Spleen (tissue), 13 donors: Measurements from ENCODE around the gene ZNF91. TPM values are rescaled to one million over a fixed set of nuclear protein-coding genes. Genes with fewer than 3 reads are reported as not detected.

Experiments
- DNase-seq: peaks from one replicate; pipeline ENCODE4 v3.0.0-alpha.2; 2020
- H3K27ac ChIP-seq, 8 donors: fragments of 200-600 bp; sonication (generic) in 7 of 8; 1 replicate in 4 of 8; 2 replicates in 4 of 8; pipeline versions ENCODE4 v1.5.0 to v1.8.0; 2016 to 2021; ENCODE audit warnings: inconsistent platforms in 4 of 8, mild to moderate bottlenecking in 4 of 8, moderate library complexity in 1 of 8
- H3K27me3 ChIP-seq, 7 donors: fragments of 200-600 bp; sonication (generic) in 6 of 7; replicated peaks in 1 of 7; 1 replicate in 4 of 7; 2 replicates in 3 of 7; pipeline versions ENCODE4 v1.5.0 to v1.8.0; 2016 to 2021; ENCODE audit warnings: inconsistent platforms in 3 of 7, mild to moderate bottlenecking in 1 of 7
- H3K36me3 ChIP-seq, 6 donors: fragments of 200-600 bp; sonication (generic) in 5 of 6; 1 replicate in 4 of 6; 2 replicates in 2 of 6; pipeline versions ENCODE4 v1.5.0 to v1.8.0; 2016 to 2021; ENCODE audit warnings: inconsistent platforms in 2 of 6
- H3K4me1 ChIP-seq, 6 donors: fragments of 200-600 bp; sonication (generic) in 5 of 6; 1 replicate in 3 of 6; 2 replicates in 3 of 6; pipeline versions ENCODE4 v1.5.0 to v1.8.0; 2016 to 2021; ENCODE audit warnings: inconsistent platforms in 3 of 6
- H3K4me3 ChIP-seq, 8 donors: fragments of 200-600 bp; sonication (generic) in 7 of 8; 1 replicate in 4 of 8; 2 replicates in 4 of 8; pipeline versions ENCODE4 v1.5.0 to v1.8.0; 2016 to 2021; ENCODE audit warnings: inconsistent platforms in 4 of 8, mild to moderate bottlenecking in 4 of 8, moderate library complexity in 2 of 8
- H3K9me3 ChIP-seq, 8 donors: fragments of 200-600 bp; sonication (generic) in 7 of 8; 1 replicate in 4 of 8; 2 replicates in 4 of 8; pipeline versions ENCODE4 v1.5.0 to v1.8.0; 2016 to 2021; ENCODE audit warnings: inconsistent platforms in 4 of 8
- CTCF ChIP-seq, 11 experiments: fragments of 200-600 bp in 7 of 11; fragments of 450-650 bp in 4 of 11; sonication (generic) in 4 of 11; IDR thresholded peaks in 8 of 11; conservative IDR thresholded peaks in 3 of 11; 1 replicate in 7 of 11; 2 replicates in 4 of 11; pipeline versions ENCODE4 v1.4.0 to v1.8.0; 2016 to 2021; ENCODE audit warnings: antibody characterized with exemption in 11 of 11, inconsistent platforms in 4 of 11, mild to moderate bottlenecking in 1 of 11
- POLR2A ChIP-seq, 3 donors: fragments of 450-650 bp; IDR thresholded peaks; one replicate each; pipeline ENCODE4 v1.5.1; 2017; ENCODE audit warnings: antibody characterized with exemption in 3 of 3, mild to moderate bottlenecking in 1 of 3
- POLR2AphosphoS5 ChIP-seq, 3 donors: sonication (generic); formaldehyde crosslinking; IDR thresholded peaks; one replicate each; pipeline ENCODE4 v1.5.1; 2017; ENCODE audit warnings: antibody characterized with exemption in 3 of 3
- WGBS, 5 donors: extraction: QIAGEN DNeasy Blood & Tissue Kit in 3 of 5; methylation state at CpG; one replicate each; pipeline versions ENCODE4 v1.1.5 to v1.1.7; 2013 to 2018; 5-methylcytosine and 5-hydroxymethylcytosine counted together
- intact Hi-C: fragments of 100-400 bp; cut with DNase I; formaldehyde crosslinking; loops from one replicate; pipeline ENCODE4 v1.15.0; 2023; ENCODE audit warnings: low total_unique reads
- long read RNA-seq, 2 donors: transcript quantifications; one replicate each; lab custom pipeline, GENCODE V29; 2026
- polyA plus RNA-seq, 3 donors: library from polyadenylated mRNA; stranded (reverse); fragments of 200-250 nt; gene quantifications; one replicate each; pipeline ENCODE4 v1.2.1, GENCODE V29; 2013
- total RNA-seq, 7 donors: library from RNA; depleted of rRNA in 3 of 7; stranded (reverse); fragments of >200 nt in 3 of 7; fragmentation: NEBNext Ultra II Directional in 4 of 7; extraction: Animal tissue kit (Norgen Biotek cat#: 25700) in 4 of 7; gene quantifications; one replicate each; pipeline versions ENCODE4 v1.1.0 to v1.2.1, GENCODE V29; 2016 to 2021
- donor health status: healthy with polysubstance abuse.
- donor health status: DM: no; HTN: no; CAD: no; lungs with moderate emphysema.
- donor health status: DM: no; HTN: no; CAD: no.
- donor health status: Bipolar disorder and iron deficiency.
- donor health status: healthy.
- donor health status: DM: no; HTN: no; CAD: no.
- donor health status: DM: yes; HTN: yes; CAD: no.

ZNF91 gene
- total RNA-seq (10 to 100 TPM; 51.7 to 99.4 (median 64.6) TPM), polyA plus RNA-seq (10 to 100 TPM in 1 of 3 donors, 1 to 10 TPM in 2; 8.4 to 10.7 (median 9.4) TPM)
- long read RNA-seq, donor 1, full-length matches to known transcripts, result 22 of 22 reads
- long read RNA-seq, donor 1, partial matches to known transcripts, result 0 of 22 reads
- long read RNA-seq, donor 1, other reads (novel, unspliced or antisense), result 0 of 22 reads
- long read RNA-seq, donor 2, full-length matches to known transcripts, result 12 of 12 reads
- long read RNA-seq, donor 2, partial matches to known transcripts, result 0 of 12 reads
- long read RNA-seq, donor 2, other reads (novel, unspliced or antisense), result 0 of 12 reads

- TF ChIP-seq POLR2A (IDR thresholded peaks at IDR 0.05), result peak in 2 of 3 donors; percentile 75 to 83
- TF ChIP-seq CTCF (IDR thresholded peaks at IDR 0.05 in 8 of 11, conservative IDR thresholded peaks at IDR 0.05 in 3 of 11), result no peak
- peak; percentile 94 to 97 (median 96) for TF ChIP-seq POLR2AphosphoS5 (IDR thresholded peaks at IDR 0.05)
- 0 to 1% (median 0%) methylated on average over 15 to 32 of the region's 32 CpGs for WGBS, 5 donors
- Histone ChIP-seq H3K36me3 (peaks cover 0 to 26% (median 0%) of the 10 kb centered on the region in 6 donors), H3K27me3 (no peaks in the 10 kb centered on the region), H3K4me1 (peaks cover 12 to 52% (median 41%) of the 10 kb centered on the region in 6 donors), H3K4me3 (peak within 1 kb of the TSS; percentile 68 to 94 (median 76)), H3K27ac (peak within 1 kb of the TSS; percentile 81 to 94 (median 90)), H3K9me3 (peaks cover 0 to 12% (median 1%) of the 10 kb centered on the region in 8 donors)
- intact Hi-C loops, result loop anchor here (10.0 kb wide), 1 partner anchor 120 kb away; no protein-coding TSS in a partner anchor
- DNase-seq, result peak; percentile 97
Measured at GRCh38 chr19:23395041-23395721, at the start of gene ZNF91. ZNF91 (minus strand) TSS chr19:23395471; CDS start chr19:23395354, 117 bp downstream.

- no peaks in the 10 kb centered on the region for H3K36me3 ChIP-seq
- intact Hi-C loops, result no loop called here
- WGBS, 5 donors, result 67 to 79% (median 72%) methylated on average over 9 of the region's 9 CpGs
- H3K27me3 ChIP-seq, result no peaks in the 10 kb centered on the region
- no peak for TF ChIP-seq POLR2A (IDR thresholded peaks at IDR 0.05)
- peak in 1 of 11 experiments; percentile 11 for TF ChIP-seq CTCF (IDR thresholded peaks at IDR 0.05 in 8 of 11, conservative IDR thresholded peaks at IDR 0.05 in 3 of 11)
- no peak for DNase-seq
- no peak overlapping the region for H3K4me3 ChIP-seq
- no peak overlapping the region for H3K27ac ChIP-seq
- peaks cover 0 to 70% (median 44%) of the 10 kb centered on the region in 8 donors for H3K9me3 ChIP-seq
- no peaks in the 10 kb centered on the region for H3K4me1 ChIP-seq
Measured at GRCh38 chr19:23440791-23441190, 45.5 kb upstream of the ZNF91 start.

GRCh38 chr19:23440207-23440606, 44.9 kb upstream of the ZNF91 start:
- peaks cover 0 to 76% (median 49%) of the 10 kb centered on the region in 8 donors for H3K9me3 ChIP-seq
- TF ChIP-seq POLR2AphosphoS5 (IDR thresholded peaks at IDR 0.05), result no peak
- no peak for TF ChIP-seq CTCF (IDR thresholded peaks at IDR 0.05 in 8 of 11, conservative IDR thresholded peaks at IDR 0.05 in 3 of 11)
- no peak for TF ChIP-seq POLR2A (IDR thresholded peaks at IDR 0.05)
- no peaks in the 10 kb centered on the region for H3K36me3 ChIP-seq
- no peaks in the 10 kb centered on the region for H3K27me3 ChIP-seq
- no peaks in the 10 kb centered on the region for H3K4me1 ChIP-seq
- DNase-seq, result no peak
- no peak overlapping the region for H3K27ac ChIP-seq
- intact Hi-C loops, result no loop called here
- WGBS, 5 donors, result 84 to 90% (median 86%) methylated on average over 9 of the region's 9 CpGs
- H3K4me3 ChIP-seq, result no peak overlapping the region

GRCh38 chr19:23439623-23440022, 44.4 kb upstream of the ZNF91 start:
- no peaks in the 10 kb centered on the region for H3K4me1 ChIP-seq
- no peak for DNase-seq
- TF ChIP-seq CTCF (IDR thresholded peaks at IDR 0.05 in 8 of 11, conservative IDR thresholded peaks at IDR 0.05 in 3 of 11) (no peak), POLR2AphosphoS5 (IDR thresholded peaks at IDR 0.05) (no peak), POLR2A (IDR thresholded peaks at IDR 0.05) (no peak)
- no peak overlapping the region for H3K27ac ChIP-seq
- H3K36me3 ChIP-seq, result no peaks in the 10 kb centered on the region
- peaks cover 0 to 82% (median 52%) of the 10 kb centered on the region in 8 donors for H3K9me3 ChIP-seq
- 88 to 93% (median 91%) methylated on average over 8 of the region's 8 CpGs for WGBS, 5 donors
- no peaks in the 10 kb centered on the region for H3K27me3 ChIP-seq
- intact Hi-C loops, result no loop called here
- H3K4me3 ChIP-seq, result no peak overlapping the region
